Measurements from ENCODE around the gene H1-8.

DNA sequence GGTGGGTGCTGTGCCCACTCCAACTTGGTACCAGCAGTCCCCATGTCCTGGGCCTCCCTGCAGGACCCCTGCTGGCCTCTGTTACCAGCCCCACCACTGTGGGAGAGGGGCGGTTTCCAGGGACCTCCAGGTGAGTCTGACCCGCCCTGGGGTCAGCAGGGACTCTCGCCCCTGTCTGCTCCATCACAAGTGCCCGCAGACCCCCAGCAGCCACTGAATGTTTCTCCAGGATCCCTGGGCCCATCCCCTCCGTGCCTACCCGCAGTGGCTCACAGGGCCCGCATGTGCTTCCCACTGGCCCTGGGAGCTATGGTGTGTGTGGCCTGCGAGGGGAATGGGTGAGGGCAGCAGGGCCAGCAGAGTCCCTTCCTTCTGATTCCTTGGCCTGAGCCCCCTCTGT, 24.4 kb upstream of the H1-8 start:
- TF ChIP-seq SUZ12 (IDR thresholded peaks at IDR 0.05; ENCODE audit: extremely low read depth, insufficient read depth, insufficient read length) (no peak), YY1 (IDR thresholded peaks at IDR 0.05; ENCODE audit: insufficient read depth, insufficient read length) (no peak), ZNF274 (IDR thresholded peaks at IDR 0.05; ENCODE audit: low read depth, low read length) (no peak)

Data from NT2/D1 (cell line).